Endothelial cell of umbilical vein (primary cell): ENCODE results near the gene LHPP.

Experiments
- CTCF ChIP-seq, 2 donors: IDR thresholded peaks; 1 replicate in 1 of 2; 2 replicates in 1 of 2; pipeline ENCODE4 v1.5.1; 2011; ENCODE audit warnings: low read length in 2 of 2, mild to moderate bottlenecking in 2 of 2, moderate library complexity in 2 of 2, control low read depth in 1 of 2, inconsistent platforms in 1 of 2, low read depth in 1 of 2; ENCODE audit not compliant: insufficient read depth in 1 of 2; ENCODE audit errors: extremely low read depth in 1 of 2
- MAX ChIP-seq: IDR thresholded peaks from 2 replicates; pipeline ENCODE4 v1.6.1; 2011; ENCODE audit not compliant: insufficient read depth, insufficient read length
- POLR2A ChIP-seq: IDR thresholded peaks from 2 replicates; pipeline ENCODE4 v1.6.1; 2012; ENCODE audit warnings: low read depth, mild to moderate bottlenecking, control low read depth, low read length

GRCh38 chr10:124521429-124521871 is 59.8 kb downstream of the LHPP start:
- TF ChIP-seq CTCF (IDR thresholded peaks at IDR 0.05; ENCODE audit: extremely low read depth in 1 of 2, insufficient read depth in 1 of 2, low read depth in 1 of 2, low read length in 2 of 2), result no peak
- TF ChIP-seq MAX, result no peak
- TF ChIP-seq POLR2A, result no peak
